ENCODE data around the gene LRP4. TPM values are rescaled to one million over a fixed set of nuclear protein-coding genes. Genes with fewer than 3 reads are reported as not detected.

Gene LRP4
- total RNA-seq, 6 experiments from 2014 or later = 0.43 to 1.2 (median 0.84) TPM

DNA sequence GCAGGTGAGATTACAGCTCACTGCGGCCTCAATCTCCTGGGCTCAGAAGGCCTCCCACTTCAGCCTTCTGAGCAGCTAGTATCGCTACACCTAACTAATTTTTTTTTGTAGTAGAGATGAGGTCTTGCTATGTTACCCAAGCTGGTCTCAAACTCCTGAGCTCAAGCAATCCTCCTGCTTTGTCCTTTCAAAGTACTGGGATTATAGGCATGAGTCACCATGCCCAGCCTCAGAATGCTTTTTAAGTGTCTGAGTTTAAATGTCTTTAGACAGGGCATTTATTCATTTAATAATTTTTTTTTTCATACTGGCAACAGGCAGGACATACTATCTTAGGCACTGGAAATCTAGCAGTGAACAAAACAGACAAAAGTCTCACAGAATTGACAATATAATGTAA is 27.7 kb downstream of the LRP4 start:
- intact Hi-C loops (cut with DNase I) = loop anchor here (5.0 to 10.0 kb wide), 2 partner anchors 262 to 454 kb away; no protein-coding TSS in a partner anchor
- Histone ChIP-seq H3K9me3 (no peaks in the 10 kb centered on the region), H3K27ac (no peak overlapping the region), H3K27me3 (no peaks in the 10 kb centered on the region), H3K4me1 (peaks cover 0 to 2% (median 0%) of the 10 kb centered on the region in 4 donors), H3K36me3 (no peaks in the 10 kb centered on the region), H3K4me3 (no peak overlapping the region)
- 80% methylated on average over 1 of the region's 2 CpGs for WGBS (ENCODE audit: insufficient coverage, low coverage, low lambda C conversion rate, missing lambda C conversion rate)
- DNase-seq (no peak), ATAC-seq (no peak)
- no peak for TF ChIP-seq POLR2A (IDR thresholded peaks at IDR 0.05)
- TF ChIP-seq, protein P1, sequence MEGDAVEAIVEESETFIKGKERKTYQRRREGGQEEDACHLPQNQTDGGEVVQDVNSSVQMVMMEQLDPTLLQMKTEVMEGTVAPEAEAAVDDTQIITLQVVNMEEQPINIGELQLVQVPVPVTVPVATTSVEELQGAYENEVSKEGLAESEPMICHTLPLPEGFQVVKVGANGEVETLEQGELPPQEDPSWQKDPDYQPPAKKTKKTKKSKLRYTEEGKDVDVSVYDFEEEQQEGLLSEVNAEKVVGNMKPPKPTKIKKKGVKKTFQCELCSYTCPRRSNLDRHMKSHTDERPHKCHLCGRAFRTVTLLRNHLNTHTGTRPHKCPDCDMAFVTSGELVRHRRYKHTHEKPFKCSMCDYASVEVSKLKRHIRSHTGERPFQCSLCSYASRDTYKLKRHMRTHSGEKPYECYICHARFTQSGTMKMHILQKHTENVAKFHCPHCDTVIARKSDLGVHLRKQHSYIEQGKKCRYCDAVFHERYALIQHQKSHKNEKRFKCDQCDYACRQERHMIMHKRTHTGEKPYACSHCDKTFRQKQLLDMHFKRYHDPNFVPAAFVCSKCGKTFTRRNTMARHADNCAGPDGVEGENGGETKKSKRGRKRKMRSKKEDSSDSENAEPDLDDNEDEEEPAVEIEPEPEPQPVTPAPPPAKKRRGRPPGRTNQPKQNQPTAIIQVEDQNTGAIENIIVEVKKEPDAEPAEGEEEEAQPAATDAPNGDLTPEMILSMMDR (IDR thresholded peaks at IDR 0.05) = no peak

DNA sequence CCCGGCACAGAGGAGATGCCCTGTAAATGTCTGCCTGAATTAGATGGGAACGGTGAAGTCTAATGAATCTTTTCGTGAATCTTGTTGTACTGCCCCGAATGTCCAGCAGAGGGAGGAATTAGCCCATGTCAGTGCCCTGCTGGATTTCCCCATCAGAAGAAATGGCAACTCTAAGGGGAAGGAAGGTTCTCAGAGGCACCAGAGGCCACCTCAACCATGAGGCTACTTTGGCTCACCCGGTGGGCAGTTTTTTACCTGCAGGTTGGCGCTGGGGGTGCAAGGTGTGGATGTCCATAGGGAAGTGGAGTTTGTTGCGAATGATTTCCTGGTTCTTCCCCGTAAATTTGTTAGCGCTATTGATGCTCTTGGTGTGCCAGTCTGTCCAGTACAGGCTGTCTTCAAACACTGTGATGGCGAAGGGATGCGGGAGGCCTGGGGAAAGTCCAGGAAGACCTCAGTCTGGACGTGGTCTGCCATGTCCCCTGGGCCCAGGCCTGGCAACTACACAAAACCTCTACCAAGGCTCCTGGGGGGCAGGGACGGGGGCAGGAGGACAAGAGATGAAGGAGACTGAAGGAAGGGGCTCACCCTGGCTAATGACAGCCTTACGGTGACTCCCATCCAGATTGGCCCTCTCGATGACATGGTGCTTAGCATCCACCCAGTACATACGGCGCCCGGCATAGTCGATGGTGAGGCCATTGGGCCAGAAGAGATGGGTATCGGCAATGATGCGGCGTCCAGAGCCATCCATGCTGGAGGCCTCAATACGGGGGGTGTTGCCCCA is 28.5 kb downstream of the LRP4 start:
- H3K9me3 ChIP-seq = no peaks in the 10 kb centered on the region
- no peak overlapping the region for H3K27ac ChIP-seq
- ATAC-seq = peak; percentile 93 to 99 (median 97)
- DNase-seq = peak in 1 of 3 donors; percentile 73
- WGBS (ENCODE audit: insufficient coverage, low coverage, low lambda C conversion rate, missing lambda C conversion rate) = 28% methylated on average over 9 of the region's 23 CpGs
- H3K36me3 ChIP-seq = no peaks in the 10 kb centered on the region
- no peak overlapping the region for H3K4me3 ChIP-seq
- no peaks in the 10 kb centered on the region for H3K27me3 ChIP-seq
- intact Hi-C loops (cut with DNase I) = loop anchor here (5.0 to 10.0 kb wide), 2 partner anchors 262 to 455 kb away; no protein-coding TSS in a partner anchor
- TF ChIP-seq, protein P1 (IDR thresholded peaks at IDR 0.05) = peak; percentile 78 to 96 (median 81)
- TF ChIP-seq POLR2A (IDR thresholded peaks at IDR 0.05) = no peak
- H3K4me1 ChIP-seq = no peaks in the 10 kb centered on the region

DNA sequence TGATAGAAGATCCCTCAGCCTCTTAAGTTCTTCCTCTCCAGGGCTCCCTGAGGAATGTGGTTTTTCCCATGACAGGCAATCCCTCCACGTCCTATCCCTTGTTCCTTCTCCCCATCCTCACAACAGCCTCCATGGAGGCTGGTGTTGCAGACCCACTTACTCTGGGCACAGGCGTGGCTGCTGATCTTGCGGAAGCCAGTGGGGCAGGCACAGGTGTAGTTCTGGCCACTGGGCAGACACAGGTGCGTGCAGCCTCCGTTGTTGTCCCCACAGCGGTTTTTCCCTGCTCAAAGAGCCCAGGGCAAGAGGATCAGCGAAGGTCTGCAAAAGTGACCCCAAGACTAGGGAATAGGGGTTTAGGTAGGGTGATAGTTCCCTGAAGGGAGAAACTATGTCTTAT is 29.1 kb downstream of the LRP4 start:
- no peak for DNase-seq
- Histone ChIP-seq H3K27me3 (no peaks in the 10 kb centered on the region), H3K4me3 (no peak overlapping the region), H3K27ac (no peak overlapping the region), H3K9me3 (no peaks in the 10 kb centered on the region), H3K4me1 (no peaks in the 10 kb centered on the region), H3K36me3 (no peaks in the 10 kb centered on the region)
- ATAC-seq = no peak
- WGBS (ENCODE audit: insufficient coverage, low coverage, low lambda C conversion rate, missing lambda C conversion rate) = no CpG with 5 or more reads among the region's 7 CpGs
- TF ChIP-seq POLR2A (IDR thresholded peaks at IDR 0.05) = no peak
- TF ChIP-seq, protein P1 (IDR thresholded peaks at IDR 0.05) = no peak
- intact Hi-C loops (cut with DNase I) = loop anchor here in 1 of 2 donors (5.0 kb wide), 1 partner anchor 263 kb away; no protein-coding TSS in a partner anchor

DNA sequence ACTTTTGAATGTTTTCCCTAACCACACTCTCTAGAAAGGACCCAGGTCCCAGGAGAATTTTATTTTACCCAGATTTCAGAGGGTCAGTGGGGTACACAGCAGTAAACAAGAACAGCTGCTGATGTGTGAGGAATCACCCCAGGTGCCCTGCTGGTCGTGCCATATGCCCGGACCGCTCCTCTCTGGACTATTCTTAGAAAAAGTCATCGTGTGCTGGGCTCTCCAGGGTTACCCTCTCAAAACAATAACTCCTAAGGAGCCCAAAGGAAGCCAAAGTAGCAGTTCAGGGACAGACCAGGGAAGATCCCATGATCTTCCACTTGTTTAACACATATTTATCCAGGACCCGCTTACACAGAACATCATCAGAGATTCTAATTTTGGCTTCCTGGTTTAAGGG is 29.7 kb downstream of the LRP4 start:
- ATAC-seq (no peak), DNase-seq (no peak)
- Histone ChIP-seq H3K27me3 (no peaks in the 10 kb centered on the region), H3K36me3 (no peaks in the 10 kb centered on the region), H3K27ac (no peak overlapping the region), H3K9me3 (no peaks in the 10 kb centered on the region), H3K4me3 (no peak overlapping the region), H3K4me1 (no peaks in the 10 kb centered on the region)
- intact Hi-C loops (cut with DNase I) = loop anchor here in 1 of 2 donors (5.0 kb wide), 1 partner anchor 264 kb away; no protein-coding TSS in a partner anchor
- no peak for TF ChIP-seq POLR2A (IDR thresholded peaks at IDR 0.05)
- TF ChIP-seq, protein P1 (IDR thresholded peaks at IDR 0.05) = no peak
- 87% methylated on average over 4 of the region's 5 CpGs for WGBS (ENCODE audit: insufficient coverage, low coverage, low lambda C conversion rate, missing lambda C conversion rate)
